ENCODE measurements around the gene TRAPPC12.

The TRAPPC12 gene

GRCh38 chr2:3465844-3466481 lies 86.5 kb downstream of the TRAPPC12 start:
- ChIA-PET CTCF (interaction anchor here (1.2 to 1.4 kb wide), 2 partner anchors 15 to 42 kb away, joined by 3 to 5 read pairs; no protein-coding TSS in a partner anchor), POLR2A (no interaction called here)
- Histone ChIP-seq H3K27me3 (replicated peaks in 2 of 5; ENCODE audit: control insufficient read depth in 4 of 5, insufficient read depth in 5 of 5, low read length in 4 of 5) (no peaks in the 10 kb centered on the region), H3K4me3 (ENCODE audit: control insufficient read depth in 1 of 7, extremely low read depth in 1 of 7, insufficient read depth in 4 of 7, low read depth in 2 of 7, low read length in 6 of 7) (no peak overlapping the region), H3K27ac (ENCODE audit: insufficient read depth in 1 of 2, low read depth in 1 of 2, low read length in 2 of 2, poor library complexity in 1 of 2, severe bottlenecking in 2 of 2) (no peak overlapping the region), H3K4me1 (ENCODE audit: control extremely low read depth in 1 of 4, control insufficient read depth in 4 of 4, insufficient read depth in 4 of 4, low read length in 3 of 4) (no peaks in the 10 kb centered on the region), H3K36me3 (ENCODE audit: control insufficient read depth in 4 of 4, insufficient read depth in 4 of 4, low read length in 3 of 4) (peaks cover 2 to 80% (median 59%) of the 10 kb centered on the region in 4 experiments), H3K9me3 (ENCODE audit: control extremely low read depth in 1 of 5, control insufficient read depth in 4 of 5, insufficient read depth in 2 of 5, low read depth in 1 of 5, low read length in 4 of 5) (no peaks in the 10 kb centered on the region)
- no peak for DNase-seq
- 90% methylated on average over 11 of the region's 13 CpGs for WGBS (ENCODE audit: insufficient coverage)

GRCh38 chr2:3466482-3466863 lies 87.0 kb downstream of the TRAPPC12 start:
- peaks cover 2 to 83% (median 60%) of the 10 kb centered on the region in 4 experiments for H3K36me3 ChIP-seq (ENCODE audit: control insufficient read depth in 4 of 4, insufficient read depth in 4 of 4, low read length in 3 of 4)

GRCh38 chr2:3466966-3467365 lies 87.5 kb downstream of the TRAPPC12 start:
- no peaks in the 10 kb centered on the region for H3K27me3 ChIP-seq (replicated peaks in 2 of 5; ENCODE audit: control insufficient read depth in 4 of 5, insufficient read depth in 5 of 5, low read length in 4 of 5)
- H3K9me3 ChIP-seq (ENCODE audit: control extremely low read depth in 1 of 5, control insufficient read depth in 4 of 5, insufficient read depth in 2 of 5, low read depth in 1 of 5, low read length in 4 of 5), result no peaks in the 10 kb centered on the region
- no peak overlapping the region for H3K27ac ChIP-seq (ENCODE audit: insufficient read depth in 1 of 2, low read depth in 1 of 2, low read length in 2 of 2, poor library complexity in 1 of 2, severe bottlenecking in 2 of 2)
- no peaks in the 10 kb centered on the region for H3K4me1 ChIP-seq (ENCODE audit: control extremely low read depth in 1 of 4, control insufficient read depth in 4 of 4, insufficient read depth in 4 of 4, low read length in 3 of 4)
- CTCF ChIA-PET, result interaction anchor here (1.4 kb wide), 1 partner anchor 16 kb away, joined by 5 read pairs; no protein-coding TSS in a partner anchor
- POLR2A ChIA-PET, result no interaction called here
- DNase-seq, result no peak
- no peak overlapping the region for H3K4me3 ChIP-seq (ENCODE audit: control insufficient read depth in 1 of 7, extremely low read depth in 1 of 7, insufficient read depth in 4 of 7, low read depth in 2 of 7, low read length in 6 of 7)
- H3K36me3 ChIP-seq (ENCODE audit: control insufficient read depth in 4 of 4, insufficient read depth in 4 of 4, low read length in 3 of 4), result peaks cover 2 to 86% (median 61%) of the 10 kb centered on the region in 4 experiments
- 94% methylated on average over 14 of the region's 14 CpGs for WGBS (ENCODE audit: insufficient coverage)

More at GRCh38 chr2:3466482-3466863, 87.0 kb downstream of the TRAPPC12 start:
- POLR2A ChIA-PET, result no interaction called here
- no peaks in the 10 kb centered on the region for H3K9me3 ChIP-seq (ENCODE audit: control extremely low read depth in 1 of 5, control insufficient read depth in 4 of 5, insufficient read depth in 2 of 5, low read depth in 1 of 5, low read length in 4 of 5)
- H3K4me1 ChIP-seq (ENCODE audit: control extremely low read depth in 1 of 4, control insufficient read depth in 4 of 4, insufficient read depth in 4 of 4, low read length in 3 of 4), result no peaks in the 10 kb centered on the region
- over 99% methylated on average over 9 of the region's 9 CpGs for WGBS (ENCODE audit: insufficient coverage)
- no peaks in the 10 kb centered on the region for H3K27me3 ChIP-seq (replicated peaks in 2 of 5; ENCODE audit: control insufficient read depth in 4 of 5, insufficient read depth in 5 of 5, low read length in 4 of 5)
- H3K4me3 ChIP-seq (ENCODE audit: control insufficient read depth in 1 of 7, extremely low read depth in 1 of 7, insufficient read depth in 4 of 7, low read depth in 2 of 7, low read length in 6 of 7), result no peak overlapping the region
- CTCF ChIA-PET, result interaction anchor here (1.2 to 1.4 kb wide), 2 partner anchors 15 to 42 kb away, joined by 3 to 5 read pairs; no protein-coding TSS in a partner anchor
- DNase-seq, result no peak
- no peak overlapping the region for H3K27ac ChIP-seq (ENCODE audit: insufficient read depth in 1 of 2, low read depth in 1 of 2, low read length in 2 of 2, poor library complexity in 1 of 2, severe bottlenecking in 2 of 2)

- H3K36me3 ChIP-seq (ENCODE audit: control insufficient read depth in 4 of 4, insufficient read depth in 4 of 4, low read length in 3 of 4), result peaks cover 5 to 92% (median 64%) of the 10 kb centered on the region in 4 experiments
- ChIA-PET CTCF (no interaction called here), POLR2A (no interaction called here)
- H3K4me3 ChIP-seq (ENCODE audit: control insufficient read depth in 1 of 7, extremely low read depth in 1 of 7, insufficient read depth in 4 of 7, low read depth in 2 of 7, low read length in 6 of 7), result no peak overlapping the region
- no peak for DNase-seq
- H3K9me3 ChIP-seq (ENCODE audit: control extremely low read depth in 1 of 5, control insufficient read depth in 4 of 5, insufficient read depth in 2 of 5, low read depth in 1 of 5, low read length in 4 of 5), result no peaks in the 10 kb centered on the region
- no peaks in the 10 kb centered on the region for H3K27me3 ChIP-seq (replicated peaks in 2 of 5; ENCODE audit: control insufficient read depth in 4 of 5, insufficient read depth in 5 of 5, low read length in 4 of 5)
- WGBS (ENCODE audit: insufficient coverage), result over 99% methylated on average over 15 of the region's 15 CpGs
- H3K4me1 ChIP-seq (ENCODE audit: control extremely low read depth in 1 of 4, control insufficient read depth in 4 of 4, insufficient read depth in 4 of 4, low read length in 3 of 4), result no peaks in the 10 kb centered on the region
- no peak overlapping the region for H3K27ac ChIP-seq (ENCODE audit: insufficient read depth in 1 of 2, low read depth in 1 of 2, low read length in 2 of 2, poor library complexity in 1 of 2, severe bottlenecking in 2 of 2)
These were observed 88.2 kb downstream of the TRAPPC12 start for GRCh38 chr2:3467654-3468053.

- POLR2A ChIA-PET, result no interaction called here
- H3K36me3 ChIP-seq (ENCODE audit: control insufficient read depth in 4 of 4, insufficient read depth in 4 of 4, low read length in 3 of 4), result peaks cover 5 to 90% (median 65%) of the 10 kb centered on the region in 4 experiments
- WGBS (ENCODE audit: insufficient coverage), result 97% methylated on average over 26 of the region's 31 CpGs
These were observed 88.9 kb downstream of the TRAPPC12 start for GRCh38 chr2:3468296-3468988.

GRCh38 chr2:3469486-3469885 lies 90.0 kb downstream of the TRAPPC12 start:
- WGBS (ENCODE audit: insufficient coverage), result 100% methylated on average over 7 of the region's 7 CpGs

More at GRCh38 chr2:3468296-3468988, 88.9 kb downstream of the TRAPPC12 start:
- H3K27ac ChIP-seq (ENCODE audit: insufficient read depth in 1 of 2, low read depth in 1 of 2, low read length in 2 of 2, poor library complexity in 1 of 2, severe bottlenecking in 2 of 2), result no peak overlapping the region
- no peak for DNase-seq
- no peak overlapping the region for H3K4me3 ChIP-seq (ENCODE audit: control insufficient read depth in 1 of 7, extremely low read depth in 1 of 7, insufficient read depth in 4 of 7, low read depth in 2 of 7, low read length in 6 of 7)
- H3K9me3 ChIP-seq (ENCODE audit: control extremely low read depth in 1 of 5, control insufficient read depth in 4 of 5, insufficient read depth in 2 of 5, low read depth in 1 of 5, low read length in 4 of 5), result no peaks in the 10 kb centered on the region
- CTCF ChIA-PET, result no interaction called here
- no peaks in the 10 kb centered on the region for H3K4me1 ChIP-seq (ENCODE audit: control extremely low read depth in 1 of 4, control insufficient read depth in 4 of 4, insufficient read depth in 4 of 4, low read length in 3 of 4)
- H3K27me3 ChIP-seq (replicated peaks in 2 of 5; ENCODE audit: control insufficient read depth in 4 of 5, insufficient read depth in 5 of 5, low read length in 4 of 5), result no peaks in the 10 kb centered on the region

GRCh38 chr2:3470166-3470651 lies 90.7 kb downstream of the TRAPPC12 start:
- Histone ChIP-seq H3K27ac (ENCODE audit: insufficient read depth in 1 of 2, low read depth in 1 of 2, low read length in 2 of 2, poor library complexity in 1 of 2, severe bottlenecking in 2 of 2) (no peak overlapping the region), H3K36me3 (ENCODE audit: control insufficient read depth in 4 of 4, insufficient read depth in 4 of 4, low read length in 3 of 4) (peaks cover 5 to 86% (median 53%) of the 10 kb centered on the region in 4 experiments), H3K27me3 (replicated peaks in 2 of 5; ENCODE audit: control insufficient read depth in 4 of 5, insufficient read depth in 5 of 5, low read length in 4 of 5) (no peaks in the 10 kb centered on the region), H3K9me3 (ENCODE audit: control extremely low read depth in 1 of 5, control insufficient read depth in 4 of 5, insufficient read depth in 2 of 5, low read depth in 1 of 5, low read length in 4 of 5) (no peaks in the 10 kb centered on the region), H3K4me3 (ENCODE audit: control insufficient read depth in 1 of 7, extremely low read depth in 1 of 7, insufficient read depth in 4 of 7, low read depth in 2 of 7, low read length in 6 of 7) (no peak overlapping the region), H3K4me1 (ENCODE audit: control extremely low read depth in 1 of 4, control insufficient read depth in 4 of 4, insufficient read depth in 4 of 4, low read length in 3 of 4) (no peaks in the 10 kb centered on the region)
- ChIA-PET POLR2A (no interaction called here), CTCF (interaction anchor here (1.0 kb wide), 2 partner anchors 8 to 19 kb away, joined by 3 to 5 read pairs; no protein-coding TSS in a partner anchor)
- DNase-seq, result no peak
- WGBS (ENCODE audit: insufficient coverage), result 94% methylated on average over 15 of the region's 17 CpGs

More at GRCh38 chr2:3469486-3469885, 90.0 kb downstream of the TRAPPC12 start:
- Histone ChIP-seq H3K9me3 (ENCODE audit: control extremely low read depth in 1 of 5, control insufficient read depth in 4 of 5, insufficient read depth in 2 of 5, low read depth in 1 of 5, low read length in 4 of 5) (no peaks in the 10 kb centered on the region), H3K36me3 (ENCODE audit: control insufficient read depth in 4 of 4, insufficient read depth in 4 of 4, low read length in 3 of 4) (peaks cover 5 to 91% (median 59%) of the 10 kb centered on the region in 4 experiments), H3K27me3 (replicated peaks in 2 of 5; ENCODE audit: control insufficient read depth in 4 of 5, insufficient read depth in 5 of 5, low read length in 4 of 5) (no peaks in the 10 kb centered on the region), H3K27ac (ENCODE audit: insufficient read depth in 1 of 2, low read depth in 1 of 2, low read length in 2 of 2, poor library complexity in 1 of 2, severe bottlenecking in 2 of 2) (no peak overlapping the region), H3K4me1 (ENCODE audit: control extremely low read depth in 1 of 4, control insufficient read depth in 4 of 4, insufficient read depth in 4 of 4, low read length in 3 of 4) (no peaks in the 10 kb centered on the region), H3K4me3 (ENCODE audit: control insufficient read depth in 1 of 7, extremely low read depth in 1 of 7, insufficient read depth in 4 of 7, low read depth in 2 of 7, low read length in 6 of 7) (no peak overlapping the region)
- DNase-seq, result no peak
- CTCF ChIA-PET, result interaction anchor here (1.0 kb wide), 1 partner anchor 18 kb away, joined by 3 read pairs; no protein-coding TSS in a partner anchor
- POLR2A ChIA-PET, result no interaction called here
